Dedifferentiated amniotic fluid mesenchymal stem cell (primary cell): ENCODE measurements around the gene SLC4A3.
A peak's percentile ranks its signal among the peaks of the same experiment; 100 is the strongest.

ENCODE experiments used
- DNase-seq: peaks from one replicate; pipeline ENCODE4 v3.0.0-alpha.2; 2016; ENCODE audit errors: extremely low spot score

SLC4A3 gene

GRCh38 chr2:219627103-219628100, at the start of gene SLC4A3:
Gene SLC4A3 (plus strand): TSS chr2:219627630. CDS start chr2:219627993, 363 bp downstream.
- DNase-seq, result no peak

- DNase-seq, result no peak
Measured at GRCh38 chr2:219578811-219579613, 48.4 kb upstream of the SLC4A3 start.

- no peak for DNase-seq
Measured at GRCh38 chr2:219581346-219581745, 46.1 kb upstream of the SLC4A3 start.

DNA sequence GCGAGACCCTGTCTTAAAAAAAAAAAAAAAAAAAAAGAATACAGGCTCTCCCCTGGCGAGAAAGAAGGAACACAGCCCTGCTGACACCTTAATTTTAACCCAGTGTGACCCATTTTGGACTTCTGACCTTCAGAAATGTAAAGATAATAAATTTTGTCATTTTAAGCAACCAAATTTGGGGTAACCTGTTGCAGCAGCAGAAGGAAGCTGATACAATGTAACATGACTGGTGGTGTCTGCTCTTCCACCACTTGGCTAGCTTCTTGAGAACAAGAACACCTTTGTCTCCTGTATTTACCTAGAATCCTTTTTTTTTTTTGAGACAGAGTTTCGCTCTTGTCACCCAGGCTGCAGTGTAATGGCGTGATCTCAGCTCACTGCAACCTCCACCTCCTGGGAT, 36.3 kb upstream of the SLC4A3 start:
- DNase-seq, result no peak

DNA sequence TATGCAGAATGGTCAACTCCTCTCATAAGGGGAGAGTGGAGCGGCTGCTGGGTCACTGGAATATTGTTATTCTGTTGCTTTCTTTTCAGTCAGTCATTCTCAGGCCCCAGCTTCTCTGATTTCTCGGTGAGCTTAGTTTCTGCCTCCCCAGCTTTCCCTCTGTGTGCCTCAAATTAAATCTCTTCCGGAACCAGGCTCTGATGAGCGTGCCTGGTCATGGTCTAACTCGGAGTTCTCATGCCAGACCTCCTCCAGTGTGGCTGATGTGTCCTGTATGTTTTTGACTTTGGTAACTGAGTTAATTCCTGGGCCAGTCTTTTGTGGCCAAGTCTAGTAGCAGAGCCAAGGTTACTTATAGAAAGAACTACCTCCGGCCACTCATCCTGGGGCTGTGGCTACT, 34.7 kb upstream of the SLC4A3 start:
- DNase-seq, result peak; percentile 48

- no peak for DNase-seq
Measured at GRCh38 chr2:219593154-219593553, 34.3 kb upstream of the SLC4A3 start.

- no peak for DNase-seq
Measured at GRCh38 chr2:219595256-219595655, 32.2 kb upstream of the SLC4A3 start.

- DNase-seq, result peak; percentile 18
Measured at GRCh38 chr2:219596954-219597551, 30.4 kb upstream of the SLC4A3 start.

DNA sequence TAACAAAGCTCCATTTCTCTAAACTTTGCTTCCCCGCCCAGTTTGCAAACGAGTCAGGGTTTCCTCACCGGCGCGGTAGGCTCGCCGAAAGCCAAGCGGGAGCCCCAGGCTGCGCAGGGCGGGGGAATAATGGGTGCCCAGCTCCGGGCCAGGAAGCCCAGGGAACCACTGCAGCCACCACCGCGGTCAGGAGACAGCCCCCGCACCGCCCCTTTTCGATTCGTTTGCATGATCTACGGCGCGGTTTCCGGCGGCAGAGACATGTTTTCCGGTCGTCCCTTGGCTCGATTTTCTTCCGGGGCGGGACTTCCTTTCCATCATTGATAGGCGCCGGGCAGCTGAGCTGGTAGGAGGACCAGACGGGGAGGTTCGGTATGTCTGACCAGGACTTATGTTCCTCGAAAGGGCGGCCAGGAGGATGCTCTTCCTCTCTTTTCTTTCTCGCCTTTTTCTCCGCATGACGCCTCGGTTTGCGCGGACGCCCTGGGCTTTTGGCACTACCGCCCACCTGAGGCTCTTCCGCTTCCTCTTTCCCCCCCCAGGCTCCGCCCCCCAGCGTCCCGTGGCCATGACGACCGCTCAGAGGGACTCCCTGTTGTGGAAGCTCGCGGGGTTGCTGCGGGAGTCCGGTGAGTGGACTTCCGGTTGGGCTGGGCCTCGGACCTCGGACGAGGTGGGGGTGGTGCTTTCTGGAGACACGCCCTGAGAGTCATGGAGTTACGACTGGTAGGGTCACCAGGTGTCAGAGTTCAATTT, 29.7 kb upstream of the SLC4A3 start, which contains the start of gene STK11IP:
Gene STK11IP (plus strand): TSS at position 306 of the 756 bp plus-strand sequence. CDS start 263 bp downstream, at position 569.
- DNase-seq, result peak; percentile 96

- no peak for DNase-seq
Measured at GRCh38 chr2:219598308-219599078, 28.9 kb upstream of the SLC4A3 start.

GRCh38 chr2:219603771-219604170, 23.7 kb upstream of the SLC4A3 start:
- no peak for DNase-seq

GRCh38 chr2:219605607-219605954, 21.8 kb upstream of the SLC4A3 start:
- DNase-seq, result no peak

GRCh38 chr2:219607931-219608330, 19.5 kb upstream of the SLC4A3 start:
- DNase-seq, result no peak

GRCh38 chr2:219608399-219608964, 18.9 kb upstream of the SLC4A3 start:
- no peak for DNase-seq

DNA sequence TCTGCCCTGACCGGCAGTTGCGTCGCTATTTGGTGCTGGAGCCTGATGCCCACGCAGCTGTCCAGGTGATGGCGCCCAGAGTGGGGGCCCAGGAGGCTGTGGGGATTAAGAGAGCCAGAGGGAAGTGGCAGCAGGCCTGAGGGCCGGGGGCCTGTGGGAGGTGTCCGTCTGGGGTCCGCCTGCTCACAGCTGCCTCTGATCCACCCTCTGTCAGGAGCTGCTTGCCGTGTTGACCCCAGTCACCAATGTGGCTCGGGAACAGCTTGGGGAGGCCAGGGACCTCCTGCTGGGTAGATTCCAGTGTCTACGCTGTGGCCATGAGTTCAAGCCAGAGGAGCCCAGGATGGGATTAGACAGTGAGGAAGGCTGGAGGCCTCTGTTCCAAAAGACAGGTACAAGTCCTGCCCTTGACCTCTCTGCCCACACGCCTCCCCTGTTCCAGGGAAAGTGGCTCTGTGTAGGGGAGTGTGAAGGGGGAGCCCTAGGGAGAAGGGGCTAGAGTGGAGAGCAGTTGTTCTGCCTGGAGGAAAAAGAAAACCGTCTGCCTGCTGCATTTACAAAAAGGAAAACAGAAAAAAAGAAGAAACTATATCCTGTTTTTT, 18.2 kb upstream of the SLC4A3 start:
- DNase-seq, result no peak

GRCh38 chr2:219611306-219611705, 16.1 kb upstream of the SLC4A3 start:
- no peak for DNase-seq

DNA sequence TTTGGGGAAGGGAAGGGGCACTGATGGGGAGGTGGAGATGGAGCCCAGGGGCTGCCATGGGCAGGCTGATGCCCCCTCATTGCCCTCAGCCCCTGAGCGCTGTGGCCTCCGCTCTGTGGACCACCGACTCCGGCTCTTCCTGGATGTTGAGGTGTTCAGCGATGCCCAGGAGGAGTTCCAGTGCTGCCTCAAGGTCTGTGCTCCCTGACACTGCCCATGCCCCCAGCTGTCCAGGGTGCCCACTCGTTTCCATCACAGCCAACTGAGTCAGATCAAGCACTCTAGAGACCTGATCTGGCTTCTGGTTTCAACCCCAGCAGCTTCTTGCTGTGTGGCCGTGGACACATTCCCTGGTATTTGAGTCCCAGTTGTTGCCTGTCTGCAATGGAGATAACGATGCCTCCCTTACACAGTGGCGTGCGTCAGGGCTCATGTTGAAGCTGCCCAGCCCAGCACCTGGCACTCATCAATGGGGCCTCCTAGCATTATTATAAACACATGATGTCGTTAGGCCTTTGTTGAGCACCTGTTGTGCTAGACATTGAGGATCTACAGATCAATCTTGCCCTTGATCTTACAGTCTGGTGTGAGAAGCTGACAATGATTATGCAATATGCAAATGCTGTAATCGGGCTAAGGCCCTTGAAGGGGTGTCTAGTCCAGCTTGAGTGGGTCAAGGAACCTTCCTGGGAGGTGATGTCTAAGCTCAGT, 15.4 kb upstream of the SLC4A3 start:
- no peak for DNase-seq

DNA sequence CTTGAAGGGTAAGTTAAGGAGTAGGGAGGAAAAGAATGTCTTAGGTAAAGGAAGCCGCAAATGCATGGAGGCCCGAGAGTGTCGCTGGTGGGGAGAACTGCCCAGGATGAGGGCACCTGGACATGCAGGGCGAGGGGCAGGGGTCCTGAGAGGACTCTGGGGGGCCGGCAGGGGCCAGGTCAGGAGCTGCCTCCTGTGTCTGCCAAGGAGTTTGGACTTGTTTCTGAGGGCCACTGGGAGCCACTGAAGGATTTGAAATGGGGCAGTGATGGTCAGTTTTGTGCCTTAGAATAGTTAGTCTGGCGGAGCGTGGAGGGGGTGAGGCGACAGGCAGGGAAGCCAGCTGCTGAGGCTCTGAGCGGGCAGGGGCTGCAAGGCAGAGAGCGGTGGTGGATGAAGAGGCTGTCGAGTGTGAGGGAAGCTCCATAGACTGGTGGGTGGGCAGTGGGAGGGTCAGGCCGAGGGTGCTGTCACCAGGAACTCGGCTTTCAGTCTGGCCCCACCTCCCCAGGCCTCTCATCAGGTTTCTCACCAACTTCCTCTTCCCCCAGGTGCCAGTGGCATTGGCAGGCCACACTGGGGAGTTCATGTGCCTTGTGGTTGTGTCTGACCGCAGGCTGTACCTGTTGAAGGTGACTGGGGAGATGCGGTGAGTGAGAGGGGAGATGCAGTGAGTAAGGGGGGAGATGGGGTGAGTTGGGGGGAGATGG, 14.7 kb upstream of the SLC4A3 start:
- no peak for DNase-seq
